Measurements from ENCODE around the gene MFSD6.
"Not testable (repeated sequence)": the region's sequence is repeated elsewhere in the genome, so short reads cannot be mapped to it uniquely, and the experiment has no call there.

Gene MFSD6

GRCh38 chr2:190504912-190505311 lies 96.8 kb downstream of the MFSD6 start:
- DNase-seq = no peak

GRCh38 chr2:190505696-190506095 lies 97.5 kb downstream of the MFSD6 start:
- DNase-seq = peak; percentile 52

- peak; percentile 91 for DNase-seq
Measured at GRCh38 chr2:190506666-190507065, 98.5 kb downstream of the MFSD6 start.

- peak; percentile 70 for DNase-seq
Measured at GRCh38 chr2:190507135-190507534, 99.0 kb downstream of the MFSD6 start.

GRCh38 chr2:190509895-190510294 lies 101.7 kb downstream of the MFSD6 start:
- DNase-seq = not testable (repeated sequence)

- DNase-seq = peak; percentile 9
Measured at GRCh38 chr2:190511104-190511503, 102.9 kb downstream of the MFSD6 start.

- no peak for DNase-seq
Measured at GRCh38 chr2:190512539-190513095, 104.5 kb downstream of the MFSD6 start.

- no peak for DNase-seq
Measured at GRCh38 chr2:190513877-190514276, 105.7 kb downstream of the MFSD6 start.

- DNase-seq = no peak
Measured at GRCh38 chr2:190514676-190515075, 106.5 kb downstream of the MFSD6 start.

- DNase-seq = no peak
Measured at GRCh38 chr2:190515687-190516086, 107.5 kb downstream of the MFSD6 start.

GRCh38 chr2:190517468-190517867 lies 109.3 kb downstream of the MFSD6 start:
- no peak for DNase-seq

GRCh38 chr2:190519975-190520767 lies 112.0 kb downstream of the MFSD6 start:
- DNase-seq = no peak

- no peak for DNase-seq
Measured at GRCh38 chr2:190524928-190525327, 116.8 kb downstream of the MFSD6 start.

- DNase-seq = no peak
Measured at GRCh38 chr2:190526105-190526750, 118.1 kb downstream of the MFSD6 start.

GRCh38 chr2:190527214-190527613 lies 119.1 kb downstream of the MFSD6 start:
- DNase-seq = no peak

GRCh38 chr2:190527918-190528317 lies 119.8 kb downstream of the MFSD6 start:
- DNase-seq = no peak

GRCh38 chr2:190528521-190529001 lies 120.4 kb downstream of the MFSD6 start:
- no peak for DNase-seq

GRCh38 chr2:190529486-190530247 lies 121.5 kb downstream of the MFSD6 start:
- DNase-seq = no peak

- DNase-seq = no peak
Measured at GRCh38 chr2:190530248-190530900, 122.2 kb downstream of the MFSD6 start.

GRCh38 chr2:190532581-190532980 lies 124.4 kb downstream of the MFSD6 start:
- DNase-seq = no peak

- DNase-seq = no peak
Measured at GRCh38 chr2:190533175-190533967, 125.2 kb downstream of the MFSD6 start.

GRCh38 chr2:190533968-190534309 lies 125.8 kb downstream of the MFSD6 start:
- no peak for DNase-seq
